Measurements from ENCODE around the gene GSTP1.

GSTP1 gene

DNA sequence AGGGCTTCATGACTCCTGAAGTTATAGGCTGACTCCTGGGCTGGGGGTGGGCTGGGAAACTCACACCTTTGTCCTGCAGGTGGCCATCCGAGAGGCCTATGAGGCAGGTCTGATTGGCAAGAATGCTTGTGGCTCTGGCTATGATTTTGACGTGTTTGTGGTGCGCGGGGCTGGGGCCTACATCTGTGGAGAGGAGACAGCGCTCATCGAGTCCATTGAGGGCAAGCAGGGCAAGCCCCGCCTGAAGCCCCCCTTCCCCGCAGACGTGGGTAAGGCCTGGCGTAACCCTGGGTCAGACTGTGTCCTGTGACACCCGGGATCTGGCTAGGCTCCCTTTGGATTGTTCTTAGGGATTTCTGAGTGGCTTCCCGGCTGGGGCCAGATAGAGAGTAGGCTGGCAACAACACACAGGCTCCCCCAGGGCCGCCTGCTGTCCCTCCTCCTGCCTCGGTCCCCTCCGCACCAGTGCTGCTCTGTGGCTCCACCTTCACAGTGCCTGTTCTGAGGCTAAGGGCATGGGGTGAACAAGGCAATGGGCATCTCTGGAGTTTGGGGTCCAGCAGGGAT, 26.8 kb downstream of the GSTP1 start:
- TF ChIP-seq CTCF (conservative IDR thresholded peaks at IDR 0.05) (no peak), ZFX (IDR thresholded peaks at IDR 0.05) (no peak)
- no peak overlapping the region for H3K27ac ChIP-seq

GRCh38 chr11:67611165-67611564, 27.6 kb downstream of the GSTP1 start:
- TF ChIP-seq CTCF (conservative IDR thresholded peaks at IDR 0.05) (no peak), ZFX (IDR thresholded peaks at IDR 0.05) (no peak)
- no peak overlapping the region for H3K27ac ChIP-seq

- TF ChIP-seq CTCF (conservative IDR thresholded peaks at IDR 0.05) (no peak), ZFX (IDR thresholded peaks at IDR 0.05) (no peak)
Measured at GRCh38 chr11:67611704-67612587, 28.3 kb downstream of the GSTP1 start.

GRCh38 chr11:67612751-67613150, 29.1 kb downstream of the GSTP1 start:
- no peak overlapping the region for H3K27ac ChIP-seq
- no peak for TF ChIP-seq CTCF (conservative IDR thresholded peaks at IDR 0.05)
- no peak for TF ChIP-seq ZFX (IDR thresholded peaks at IDR 0.05)

More at GRCh38 chr11:67611704-67612587, 28.3 kb downstream of the GSTP1 start:
- H3K27ac ChIP-seq, result no peak overlapping the region

- no peak for TF ChIP-seq ZFX (IDR thresholded peaks at IDR 0.05)
- TF ChIP-seq CTCF (conservative IDR thresholded peaks at IDR 0.05), result no peak
- no peak overlapping the region for H3K27ac ChIP-seq
Measured at GRCh38 chr11:67613313-67613959, 29.8 kb downstream of the GSTP1 start.

- H3K27ac ChIP-seq, result no peak overlapping the region
- peak; percentile 85 for TF ChIP-seq CTCF (conservative IDR thresholded peaks at IDR 0.05)
- TF ChIP-seq ZFX (IDR thresholded peaks at IDR 0.05), result no peak
Measured at GRCh38 chr11:67613960-67614715, 30.5 kb downstream of the GSTP1 start.

Measured in C4-2B (cell line).